MCF 10A (cell line): Measurements from ENCODE around the gene JMJD4. TPM values are rescaled to one million over a fixed set of nuclear protein-coding genes. Genes with fewer than 3 reads are reported as not detected.

Experiments
- BruUV-seq: library from RNA; stranded (reverse); fragments of 400-500 nt; replicated peaks from 2 replicates; lab custom pipeline; 2021; lab: Mats Ljungman, UMichigan
- CTCF ChIA-PET: fragments of 300-600 bp; sonication (Branson Sonifier 250); formaldehyde crosslinking; extraction: SDS; loops from one replicate; lab custom pipeline; 2021; ENCODE audit warnings: antibody characterized with exemption, inconsistent platforms; lab: Yijun Ruan, JAX
- POLR2A ChIA-PET: fragments of 300-600, 350-650 bp; sonication (Branson Sonifier 250); formaldehyde crosslinking; extraction: SDS; loops from one replicate; lab custom pipeline; 2020; ENCODE audit warnings: antibody characterized with exemption, inconsistent platforms; lab: Yijun Ruan, JAX
- DNase-seq: peaks from one replicate; pipeline ENCODE4 v3.0.0-alpha.2; 2018; ENCODE audit not compliant: unreplicated experiment
- H3K27ac Mint-ChIP-seq: one replicate; pipeline ENCODE4 v1.8.0; 2022; ENCODE audit warnings: mild to moderate bottlenecking, low read depth, mixed read lengths; ENCODE audit not compliant: unreplicated experiment
- H3K27me3 Mint-ChIP-seq: one replicate; pipeline ENCODE4 v1.8.0; 2022; ENCODE audit warnings: mixed read lengths; ENCODE audit not compliant: insufficient read depth, unreplicated experiment
- H3K36me3 Mint-ChIP-seq: one replicate; pipeline ENCODE4 v1.8.0; 2022; ENCODE audit warnings: mild to moderate bottlenecking, moderate library complexity, mixed read lengths; ENCODE audit not compliant: insufficient read depth, unreplicated experiment
- H3K4me1 Mint-ChIP-seq: one replicate; pipeline ENCODE4 v1.8.0; 2022; ENCODE audit warnings: mixed read lengths; ENCODE audit not compliant: insufficient read depth, unreplicated experiment
- H3K4me3 Mint-ChIP-seq: one replicate; pipeline ENCODE4 v1.8.0; 2022; ENCODE audit warnings: mild to moderate bottlenecking, moderate library complexity, mixed read lengths; ENCODE audit not compliant: unreplicated experiment
- H3K9me3 Mint-ChIP-seq: one replicate; pipeline ENCODE4 v1.8.0; 2022; ENCODE audit warnings: mixed read lengths; ENCODE audit not compliant: unreplicated experiment
- CTCF ChIP-seq: fragments of 200-600 bp; IDR thresholded peaks from one replicate; pipeline ENCODE4 v1.8.0; 2022; ENCODE audit warnings: antibody characterized with exemption, mild to moderate bottlenecking; ENCODE audit not compliant: unreplicated experiment
- intact Hi-C: fragments of 100-400 bp; cut with micrococcal nuclease; formaldehyde crosslinking; loops from 2 replicates; pipeline ENCODE4 v1.14.1; 2022
- total RNA-seq: library from RNA; stranded (reverse); gene quantifications from 2 replicates; pipeline ENCODE4 v1.2.3, GENCODE V29; 2022

The JMJD4 gene
- total RNA-seq, 1 experiment from 2014 or later: 43.2 TPM

- BruUV-seq: no TSS peak
- no peak for TF ChIP-seq CTCF
- ChIA-PET POLR2A (interaction anchor here (1.6 kb wide), 1 partner anchor 25 kb away, joined by 4 read pairs; no protein-coding TSS in a partner anchor), CTCF (interaction anchor here (0.6 to 4.3 kb wide), 4 partner anchors 11 to 434 kb away, joined by 3 to 20 read pairs (median 3); no protein-coding TSS in a partner anchor)
- Mint-ChIP-seq H3K27me3 (no peaks in the 10 kb centered on the region), H3K9me3 (no peaks in the 10 kb centered on the region), H3K4me1 (no peaks in the 10 kb centered on the region), H3K4me3 (no peak overlapping the region), H3K27ac (no peak overlapping the region), H3K36me3 (peaks cover 45% of the 10 kb centered on the region)
- intact Hi-C loops: no loop called here
- no peak for DNase-seq
These were observed 38.5 kb upstream of the JMJD4 start for GRCh38 chr1:227773558-227773957.

- no peaks in the 10 kb centered on the region for H3K9me3 Mint-ChIP-seq
- POLR2A ChIA-PET: no interaction called here
- intact Hi-C loops: no loop called here
- no peak overlapping the region for H3K4me3 Mint-ChIP-seq
- no peak overlapping the region for H3K27ac Mint-ChIP-seq
- CTCF ChIA-PET: interaction anchor here (1.0 to 4.3 kb wide), 2 partner anchors 9 to 13 kb away, joined by 3 to 20 read pairs; no protein-coding TSS in a partner anchor
- BruUV-seq: no TSS peak
- no peak for TF ChIP-seq CTCF
- DNase-seq: no peak
- H3K4me1 Mint-ChIP-seq: peaks cover 7% of the 10 kb centered on the region
- H3K36me3 Mint-ChIP-seq: peaks cover 62% of the 10 kb centered on the region
- no peaks in the 10 kb centered on the region for H3K27me3 Mint-ChIP-seq
These were observed 36.7 kb upstream of the JMJD4 start for GRCh38 chr1:227771771-227772170.

- Mint-ChIP-seq H3K4me3 (no peak overlapping the region), H3K9me3 (no peaks in the 10 kb centered on the region), H3K36me3 (peaks cover 67% of the 10 kb centered on the region), H3K4me1 (peaks cover 12% of the 10 kb centered on the region), H3K27ac (no peak overlapping the region), H3K27me3 (no peaks in the 10 kb centered on the region)
- no peak for TF ChIP-seq CTCF
- ChIA-PET CTCF (interaction anchor here (0.6 to 4.3 kb wide), 3 partner anchors 9 to 174 kb away, joined by 3 to 20 read pairs (median 3); no protein-coding TSS in a partner anchor), POLR2A (no interaction called here)
- intact Hi-C loops: no loop called here
- BruUV-seq: no TSS peak
- no peak for DNase-seq
These were observed 36.2 kb upstream of the JMJD4 start for GRCh38 chr1:227771326-227771725.

GRCh38 chr1:227770812-227771211, 35.7 kb upstream of the JMJD4 start:
- H3K27me3 Mint-ChIP-seq: no peaks in the 10 kb centered on the region
- H3K9me3 Mint-ChIP-seq: no peaks in the 10 kb centered on the region
- no peak for TF ChIP-seq CTCF
- DNase-seq: no peak
- POLR2A ChIA-PET: no interaction called here
- H3K36me3 Mint-ChIP-seq: peaks cover 72% of the 10 kb centered on the region
- H3K4me3 Mint-ChIP-seq: no peak overlapping the region
- no TSS peak for BruUV-seq
- H3K4me1 Mint-ChIP-seq: peaks cover 17% of the 10 kb centered on the region
- intact Hi-C loops: no loop called here
- H3K27ac Mint-ChIP-seq: no peak overlapping the region
- CTCF ChIA-PET: interaction anchor here (0.6 to 1.0 kb wide), 3 partner anchors 12 to 439 kb away, joined by 3 read pairs; no protein-coding TSS in a partner anchor
